Activated CD8-positive, alpha-beta memory T cell treated with anti-CD3 and anti-CD28 coated beads for 1 hour (primary cell): ENCODE data around the gene RNH1.

Experiments
- DNase-seq, 2 donors: peaks; one replicate each; pipeline ENCODE4 v3.0.0-alpha.2; 2020; ENCODE audit warnings: low read depth in 1 of 2; ENCODE audit errors: extremely low read depth in 1 of 2

Gene RNH1

DNA sequence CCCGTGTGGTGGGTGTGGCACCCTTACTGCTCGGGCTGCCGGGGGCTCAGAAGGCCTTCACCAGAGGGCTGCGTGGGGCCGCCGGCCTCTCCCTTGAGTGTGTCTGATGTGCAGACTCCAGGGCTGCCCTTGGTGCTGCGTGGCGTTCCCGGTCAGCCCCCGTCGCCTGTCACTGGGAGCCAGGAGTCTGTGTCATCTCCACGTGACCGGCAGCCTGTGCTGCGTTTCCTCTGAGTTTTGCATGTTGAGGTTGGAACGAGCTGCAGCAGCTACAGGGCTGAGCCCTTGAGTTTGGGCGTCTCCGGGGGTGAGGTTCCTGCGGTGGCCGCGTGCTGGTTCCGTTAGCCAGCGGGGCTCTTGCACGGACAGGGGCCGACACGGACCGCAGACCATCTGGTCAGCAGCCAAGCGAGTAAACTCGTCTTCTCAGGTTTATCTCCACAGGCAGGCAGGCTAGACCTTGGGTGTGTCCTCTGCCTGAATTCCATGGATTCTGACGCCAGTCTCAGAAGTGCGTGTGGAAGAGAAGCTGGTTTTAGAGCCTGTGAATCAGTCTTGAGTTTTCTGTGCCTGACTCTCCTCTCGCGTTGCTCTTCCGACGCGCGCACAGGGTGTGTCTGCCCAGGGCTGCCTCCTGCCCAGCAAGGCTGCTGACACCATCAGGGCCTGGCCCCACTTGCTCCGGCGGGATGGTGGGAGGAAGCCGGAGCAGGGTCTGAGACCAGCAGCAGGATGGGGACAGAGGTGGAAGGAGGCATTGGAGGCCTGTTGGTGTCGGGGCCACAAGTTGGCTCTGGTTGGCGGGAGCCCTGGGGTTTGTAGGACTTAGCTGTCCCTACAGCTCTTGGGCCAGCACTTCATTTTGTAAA, 46.5 kb downstream of the RNH1 start:
- no peak for DNase-seq

GRCh38 chr11:459511-460220, 47.4 kb downstream of the RNH1 start:
- no peak for DNase-seq

DNA sequence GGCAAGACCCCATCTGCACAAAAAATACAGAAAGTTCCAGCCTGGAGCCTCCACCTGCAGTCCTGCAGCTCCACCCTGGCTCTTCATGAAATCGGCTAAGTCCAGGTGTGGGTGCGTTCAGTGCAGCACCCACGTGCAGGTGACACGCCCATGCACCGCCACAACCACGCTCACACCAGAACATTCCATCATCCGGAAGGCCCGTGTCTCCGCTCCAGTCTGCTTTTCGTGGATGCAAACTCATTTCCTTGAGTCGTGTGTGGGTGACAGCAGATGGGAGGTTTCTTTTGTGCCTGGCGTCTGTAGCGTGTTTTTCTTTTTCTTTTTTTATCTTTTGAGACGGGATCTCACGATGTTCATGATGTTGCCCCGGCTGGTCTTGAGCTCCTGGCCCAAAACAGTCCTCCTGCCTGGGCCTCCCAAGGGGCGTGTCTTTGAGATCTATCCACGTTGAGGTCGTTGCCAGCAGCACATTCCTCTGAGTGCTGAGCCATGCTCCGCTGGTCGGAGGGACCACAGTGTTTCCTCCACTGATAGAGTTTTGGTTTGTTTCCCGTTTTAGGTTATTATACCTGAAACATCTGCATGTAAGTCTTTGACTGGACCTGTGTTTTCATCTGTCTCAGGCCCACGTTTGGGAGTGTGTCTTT, 49.8 kb downstream of the RNH1 start:
- no peak for DNase-seq

DNA sequence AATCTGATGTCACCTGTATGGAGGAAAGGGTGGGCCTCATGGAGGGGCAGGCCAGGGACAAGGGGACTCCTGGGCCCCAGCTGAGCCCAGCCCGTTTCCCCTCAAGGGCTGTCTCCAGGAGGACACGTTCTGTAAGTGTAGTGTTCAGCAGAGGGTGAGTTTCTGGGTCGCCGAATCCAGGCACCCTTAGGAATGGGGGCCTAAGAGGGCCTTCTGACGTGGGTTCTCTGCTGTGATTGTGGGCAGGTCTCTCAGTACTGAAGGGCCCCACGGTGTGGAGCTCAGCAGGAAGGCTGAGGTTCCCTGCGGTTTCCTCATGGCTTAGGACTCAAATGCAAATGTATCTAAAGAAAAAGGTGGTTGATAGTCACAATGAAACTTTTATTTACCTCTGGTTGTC, 50.5 kb downstream of the RNH1 start:
- no peak for DNase-seq

DNA sequence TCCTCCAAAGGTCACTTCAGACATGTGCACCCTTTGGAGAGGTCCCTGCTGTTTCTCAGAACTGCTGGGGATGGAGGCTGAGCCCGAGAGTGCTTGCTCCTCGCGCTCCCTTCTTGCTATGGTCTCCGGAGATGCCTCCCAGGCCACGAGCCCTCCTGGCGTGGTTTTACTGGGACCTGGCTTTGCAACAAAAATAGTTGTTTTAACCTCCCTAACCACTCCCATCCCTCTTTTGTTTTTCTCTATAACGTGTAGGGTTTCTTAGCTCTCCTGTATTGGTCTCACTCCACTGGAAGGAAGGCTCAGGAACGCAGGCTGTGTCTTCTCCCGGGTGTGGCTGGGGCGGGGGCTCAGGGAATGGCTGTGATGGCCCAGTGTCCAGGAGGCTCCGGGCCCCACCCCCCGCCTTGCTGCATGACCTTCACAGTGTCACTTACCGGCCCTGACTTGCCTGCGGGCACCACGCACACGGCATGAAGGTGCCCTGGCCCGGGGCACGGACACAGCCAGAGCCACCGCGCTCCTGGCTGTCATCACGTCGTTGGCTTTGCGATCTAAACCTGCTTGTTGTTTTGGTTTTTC, 51.4 kb downstream of the RNH1 start:
- DNase-seq = no peak

- no peak for DNase-seq
Measured at GRCh38 chr11:454801-455565, 52.1 kb downstream of the RNH1 start.

DNA sequence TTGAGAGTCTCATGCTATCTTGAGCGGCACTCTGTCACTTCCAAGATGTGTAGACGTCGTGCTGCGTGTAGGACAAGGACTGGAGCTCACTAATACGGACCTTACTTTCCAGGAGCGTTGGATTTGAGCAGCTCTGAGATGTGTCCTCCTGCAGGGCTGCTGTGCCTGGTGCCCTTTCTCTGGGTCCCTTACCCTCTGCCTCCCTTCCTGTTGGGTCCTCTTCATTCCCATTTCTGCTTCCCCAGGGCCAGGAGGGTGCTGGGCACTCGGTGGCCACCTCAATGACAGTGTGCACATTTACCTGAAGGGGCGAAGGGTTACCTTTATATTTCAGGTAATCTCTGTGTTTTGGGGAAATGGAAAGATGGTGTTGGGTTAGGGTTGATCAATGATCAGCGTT, 53.0 kb downstream of the RNH1 start:
- DNase-seq = no peak

DNA sequence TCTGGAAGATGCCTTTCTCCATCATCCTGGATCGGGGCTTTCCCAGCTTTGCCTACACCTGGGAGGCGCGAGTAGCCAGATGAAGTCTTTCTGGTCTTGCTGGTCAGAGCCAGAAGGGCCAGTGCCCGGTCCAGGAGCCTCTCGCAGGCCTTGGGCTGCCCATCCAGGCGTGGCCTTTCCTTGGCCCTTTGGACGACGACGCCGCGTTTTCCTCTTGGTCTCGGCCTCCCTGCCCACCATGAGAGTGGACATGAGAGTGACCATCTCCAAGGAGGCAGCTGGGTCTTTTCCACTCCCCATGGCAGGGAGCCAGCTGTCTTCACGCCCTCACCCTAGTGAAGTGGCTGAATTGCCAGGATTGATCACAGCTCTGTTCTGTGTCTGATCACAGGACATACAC, 53.5 kb downstream of the RNH1 start:
- no peak for DNase-seq

DNA sequence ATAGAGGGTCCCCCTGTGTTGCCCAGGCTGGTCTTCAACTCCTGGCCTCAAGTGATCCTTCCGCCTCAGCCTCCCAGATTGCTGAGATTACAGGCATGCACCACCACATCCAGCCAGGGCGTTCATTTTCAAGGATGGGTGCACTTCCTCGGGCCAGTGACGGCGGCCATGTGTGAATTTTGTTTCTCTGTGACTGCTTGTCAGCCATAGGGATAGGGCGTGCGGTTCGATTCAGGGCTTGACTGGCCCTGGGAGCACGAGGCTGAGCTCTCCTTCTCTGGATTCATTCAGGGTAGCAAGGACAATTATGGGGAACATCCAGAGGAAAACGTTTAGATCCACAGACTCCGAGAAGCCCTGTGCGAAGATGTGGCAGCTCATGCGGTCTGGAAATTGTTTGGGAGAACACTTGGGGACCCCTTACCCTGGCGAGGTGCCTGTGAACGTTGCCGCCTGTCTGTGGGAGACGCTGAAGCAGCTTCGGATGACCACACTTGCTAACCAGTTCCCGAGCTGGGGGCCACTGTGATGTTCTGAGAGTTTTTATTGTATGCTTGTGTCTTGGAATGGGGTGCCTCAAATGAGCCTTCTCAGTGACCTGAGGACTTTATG, 54.0 kb downstream of the RNH1 start:
- no peak for DNase-seq

DNA sequence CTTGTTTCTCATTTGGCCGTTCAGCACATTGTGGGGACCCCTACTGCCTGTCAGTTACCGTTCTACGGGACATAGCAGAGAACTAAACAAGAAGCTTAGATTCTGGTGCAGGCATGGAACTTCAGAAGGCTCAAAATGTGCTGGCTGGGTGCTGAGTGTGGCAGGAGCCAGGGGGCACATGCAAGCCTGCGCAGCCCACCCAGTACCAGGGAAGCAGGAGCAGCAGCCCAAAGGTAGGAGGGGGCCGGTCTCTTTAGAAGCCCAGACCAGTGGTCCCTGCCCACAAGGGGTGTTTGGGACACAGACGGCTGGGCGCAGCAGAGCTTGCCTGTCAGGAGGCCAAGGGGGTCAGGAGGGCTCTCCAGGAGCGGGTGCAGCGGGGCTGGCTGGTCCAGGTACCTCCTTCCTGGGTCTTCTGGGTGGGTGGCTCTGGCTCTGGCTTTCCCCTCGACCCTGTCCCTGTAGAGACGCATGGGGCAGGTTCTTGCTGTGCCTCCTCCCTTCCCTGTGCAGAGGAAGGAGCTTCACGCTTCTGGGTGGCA, 54.8 kb downstream of the RNH1 start:
- DNase-seq = no peak

DNA sequence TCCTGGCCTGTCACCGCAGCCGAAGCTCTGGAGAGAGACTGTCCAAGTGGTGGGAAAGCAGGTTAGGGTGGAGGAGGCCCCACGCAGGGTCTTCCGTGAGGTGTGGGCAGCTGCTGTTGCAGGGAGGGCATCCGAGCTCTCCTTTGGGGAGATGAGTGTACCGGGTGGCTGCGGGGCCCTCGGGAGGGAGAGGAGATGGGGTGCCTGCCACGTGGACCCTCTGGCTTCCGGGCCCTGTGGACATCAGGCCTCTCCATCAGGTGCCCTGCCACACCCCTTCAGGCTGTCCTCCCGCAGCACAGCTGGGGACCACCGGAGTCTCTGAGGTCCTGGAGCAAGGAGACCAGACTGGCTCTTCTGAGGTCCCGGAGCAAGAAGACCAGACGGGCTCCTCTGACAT, 55.3 kb downstream of the RNH1 start:
- DNase-seq = no peak

DNA sequence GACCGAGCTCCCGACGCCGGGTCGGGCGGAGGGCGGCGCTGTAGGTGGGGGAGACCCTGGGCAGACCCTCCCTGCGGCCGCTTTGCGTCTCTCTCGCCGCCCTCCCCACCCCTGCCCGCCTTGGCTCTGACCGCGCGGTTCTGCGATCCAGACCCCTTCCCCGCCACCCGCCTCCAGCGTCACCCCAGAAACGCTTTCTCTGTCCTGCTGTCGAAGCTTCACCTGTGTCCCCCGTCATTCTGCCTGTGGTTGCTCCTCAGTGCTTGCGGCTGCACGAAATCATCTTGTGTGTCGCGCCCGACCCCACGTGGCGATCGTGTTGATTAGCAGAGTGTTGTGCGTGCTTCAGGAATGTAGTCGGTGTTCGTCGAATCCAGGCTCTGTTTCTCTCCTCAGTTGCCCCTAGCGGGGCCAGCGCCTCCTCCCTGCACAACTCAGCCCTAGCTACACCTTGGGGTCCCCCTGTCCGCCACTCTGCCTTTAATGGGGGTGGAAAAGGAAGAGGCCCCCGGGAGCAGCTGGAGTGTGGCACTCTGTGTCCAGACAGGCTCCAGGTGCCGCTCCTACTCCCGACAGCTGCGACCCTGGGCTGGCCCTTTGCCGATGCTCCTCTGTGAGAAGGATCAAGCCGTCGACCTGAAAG, 56.1 kb downstream of the RNH1 start:
- peak; percentile 57 to 62 for DNase-seq

- peak; percentile 86 to 92 for DNase-seq
Measured at GRCh38 chr11:449889-450808, 56.9 kb downstream of the RNH1 start, which contains the start of gene PTDSS2. Gene PTDSS2, plus strand, starts transcription at chr11:450279. Its CDS starts 177 bp downstream, at chr11:450456.

DNA sequence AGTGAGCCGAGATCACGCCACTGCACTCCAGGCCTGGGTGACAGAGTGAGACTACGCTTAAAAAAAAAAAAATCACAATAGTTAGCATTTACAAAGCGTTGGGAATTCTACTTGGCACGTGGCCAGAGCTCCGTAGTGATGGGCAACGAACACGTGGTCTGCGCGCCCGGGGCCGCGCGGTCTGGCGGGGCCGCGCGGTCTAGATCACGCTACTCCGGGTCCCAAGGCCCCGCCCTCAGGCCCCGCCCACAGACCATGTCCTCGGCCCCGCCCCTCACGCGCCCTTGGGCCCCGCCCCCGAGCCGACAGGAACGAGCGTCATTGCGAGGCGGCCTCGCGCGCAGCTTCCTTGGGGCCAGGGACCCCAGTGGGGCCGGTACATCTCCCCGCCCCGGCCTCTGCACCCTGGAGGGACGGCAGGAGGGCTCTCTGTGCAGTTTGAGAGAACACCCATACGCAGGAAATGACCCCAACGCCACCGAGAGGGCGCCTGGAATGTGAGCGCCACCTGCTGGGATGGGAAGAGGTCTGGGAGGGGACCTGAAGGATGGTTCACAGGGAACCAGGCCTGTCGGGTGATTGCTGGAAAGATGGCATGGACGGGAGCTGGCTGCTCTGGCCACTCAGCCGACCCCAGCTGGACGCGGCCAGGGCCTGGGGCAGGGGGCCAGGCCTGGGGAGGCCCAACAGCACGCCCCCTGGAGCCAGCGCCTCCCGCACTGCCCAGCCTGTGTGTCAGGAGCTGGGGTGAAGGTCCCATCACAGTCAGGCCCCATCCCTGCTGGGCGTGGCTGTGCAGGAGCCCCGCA, 58.9 kb downstream of the RNH1 start:
- DNase-seq = peak; percentile 79 to 96

GRCh38 chr11:446891-447290, 60.2 kb downstream of the RNH1 start:
- DNase-seq = no peak

- no peak for DNase-seq
Measured at GRCh38 chr11:445765-446588, 61.1 kb downstream of the RNH1 start.
